K562 (cell line): ENCODE data around the gene KHSRP. TPM values are rescaled to one million over a fixed set of nuclear protein-coding genes. Genes with fewer than 3 reads are reported as not detected.

ENCODE experiments used
- ATF7 ChIP-seq: fragments of 450-650 bp; IDR thresholded peaks from 2 replicates; pipeline ENCODE4 v1.7.1; 2014; ENCODE audit warnings: mild to moderate bottlenecking, moderate library complexity
- CBX8 ChIP-seq: fragments of 200-600 bp; sonication (generic); IDR thresholded peaks from 2 replicates; pipeline ENCODE4 v1.6.1; 2012; ENCODE audit warnings: borderline replicate concordance, mixed run types, low read depth, mild to moderate bottlenecking, moderate library complexity, mixed read lengths, low read length, control low read depth, inconsistent platforms; ENCODE audit not compliant: poor library complexity, severe bottlenecking; ENCODE audit errors: extremely low read depth
- CEBPG ChIP-seq, 3 experiments: fragments of 200-800 bp in 1 of 3; sonication (Bioruptor generic) in 1 of 3; sonication (generic) in 1 of 3; formaldehyde crosslinking in 1 of 3; IDR thresholded peaks in 2 of 3; conservative IDR thresholded peaks in 1 of 3; 2 replicates each; pipeline versions ENCODE4 v1.6.1 to v1.8.0; 2016 to 2022; ENCODE audit warnings: missing compliant biosample characterization in 2 of 3, missing genetic modification characterization in 2 of 3, mild to moderate bottlenecking in 1 of 3, missing genetic modification reagents in 1 of 3
- CREB1 ChIP-seq, 2 experiments: sonication (generic) in 1 of 2; formaldehyde crosslinking in 1 of 2; IDR thresholded peaks; 2 replicates each; pipeline versions ENCODE4 v1.6.1 to v1.8.0; 2012 to 2022; ENCODE audit warnings: inconsistent platforms in 1 of 2, mild to moderate bottlenecking in 1 of 2, missing genetic modification reagents in 1 of 2, moderate library complexity in 1 of 2
- E2F5 ChIP-seq: sonication (generic); formaldehyde crosslinking; IDR thresholded peaks from 2 replicates; pipeline ENCODE4 v1.8.0; 2022; ENCODE audit warnings: mild to moderate bottlenecking, missing genetic modification reagents
- ETV6 ChIP-seq, 3 experiments: fragments of 150-350 bp in 1 of 3; sonication (generic) in 1 of 3; formaldehyde crosslinking in 1 of 3; IDR thresholded peaks; 2 replicates each; pipeline versions ENCODE4 v1.6.1 to v1.8.0; 2014 to 2022; ENCODE audit warnings: borderline replicate concordance in 2 of 3, low read depth in 2 of 3, antibody characterized with exemption in 1 of 3, low read length in 1 of 3, mild to moderate bottlenecking in 1 of 3, missing genetic modification reagents in 1 of 3
- JUN ChIP-seq, 2 experiments: sonication (generic) in 1 of 2; formaldehyde crosslinking in 1 of 2; IDR thresholded peaks; 2 replicates each; pipeline versions ENCODE4 v1.6.1 to v1.8.0; 2012 to 2022; ENCODE audit warnings: borderline replicate concordance in 2 of 2, mild to moderate bottlenecking in 2 of 2, improper control_type of control experiment in 1 of 2, low read depth in 1 of 2, low read length in 1 of 2, missing genetic modification reagents in 1 of 2
- NFATC3 ChIP-seq: fragments of 450-650 bp; IDR thresholded peaks from 2 replicates; pipeline ENCODE4 v1.6.1; 2017; ENCODE audit warnings: mild to moderate bottlenecking
- PHB2 ChIP-seq: fragments of 450-650 bp; IDR thresholded peaks from 2 replicates; pipeline ENCODE4 v1.6.1; 2017; ENCODE audit warnings: low read depth
- PHTF2 ChIP-seq: fragments of 250-450 bp; sonication (Bioruptor Pico); IDR thresholded peaks from 2 replicates; pipeline ENCODE4 v1.5.0; 2021; ENCODE audit warnings: mild to moderate bottlenecking
- RBM15 ChIP-seq: fragments of 200-400 bp; formaldehyde crosslinking; IDR thresholded peaks from 2 replicates; pipeline ENCODE4 v1.6.1; 2018; ENCODE audit warnings: mild to moderate bottlenecking, low read length, moderate library complexity; ENCODE audit not compliant: insufficient read depth
- RBM39 ChIP-seq: fragments of 200-400 bp; formaldehyde crosslinking; optimal IDR thresholded peaks from 2 replicates; pipeline ENCODE3; 2018; ENCODE audit warnings: low read depth, low read length
- RCOR1 ChIP-seq, 2 experiments: IDR thresholded peaks; 2 replicates each; pipeline ENCODE4 v1.6.1; 2012; ENCODE audit warnings: low read depth in 2 of 2, low read length in 2 of 2, borderline replicate concordance in 1 of 2, improper control_type of control experiment in 1 of 2
- SMAD2 ChIP-seq: fragments of 150-350 bp; IDR thresholded peaks from 2 replicates; pipeline ENCODE4 v1.6.1; 2014; ENCODE audit warnings: low read depth, mild to moderate bottlenecking, low read length
- SOX6 ChIP-seq: fragments of 450-650 bp; IDR thresholded peaks from 2 replicates; pipeline ENCODE4 v1.6.1; 2014; ENCODE audit warnings: mild to moderate bottlenecking
- SUPT5H ChIP-seq: fragments of 450-650 bp; IDR thresholded peaks from 2 replicates; pipeline ENCODE4 v1.6.1; 2016
- U2AF1 ChIP-seq: fragments of 200-400 bp; formaldehyde crosslinking; optimal IDR thresholded peaks from 2 replicates; pipeline ENCODE3; 2017; ENCODE audit warnings: mild to moderate bottlenecking, low read depth, low read length, moderate library complexity
- USF2 ChIP-seq: sonication (generic); formaldehyde crosslinking; IDR thresholded peaks from 2 replicates; pipeline ENCODE4 v1.5.0; 2020; ENCODE audit warnings: missing genetic modification reagents
- XRCC3 ChIP-seq: fragments of 450-650 bp; IDR thresholded peaks from 2 replicates; pipeline ENCODE4 v1.6.1; 2017; ENCODE audit warnings: mild to moderate bottlenecking, moderate library complexity
- ZBTB26 ChIP-seq: fragments of 450-650 bp; formaldehyde crosslinking; IDR thresholded peaks from 2 replicates; pipeline ENCODE4 v1.4.0; 2022; ENCODE audit warnings: missing genetic modification characterization
- ZC3H4 ChIP-seq: sonication (generic); formaldehyde crosslinking; IDR thresholded peaks from 2 replicates; pipeline ENCODE4 v1.9.0; 2021; ENCODE audit warnings: missing genetic modification reagents, borderline replicate concordance
- ZNF263 ChIP-seq: sonication (generic); formaldehyde crosslinking; IDR thresholded peaks from 2 replicates; pipeline ENCODE4 v1.8.0; 2022; ENCODE audit warnings: mild to moderate bottlenecking, missing genetic modification reagents, borderline replicate concordance
- ZNF324 ChIP-seq: fragments of 250-450 bp; sonication (Bioruptor Pico); IDR thresholded peaks from 2 replicates; pipeline ENCODE4 v1.4.0; 2020; ENCODE audit warnings: mild to moderate bottlenecking
- ZNF436 ChIP-seq: fragments of 250-450, 450-650 bp; sonication (Bioruptor Pico); formaldehyde crosslinking; IDR thresholded peaks from 2 replicates; pipeline ENCODE4 v1.7.0; 2020; ENCODE audit warnings: mild to moderate bottlenecking
- ZNF785 ChIP-seq: fragments of 250-450 bp; sonication (Bioruptor Pico); IDR thresholded peaks from 2 replicates; pipeline ENCODE4 v1.4.0; 2020; ENCODE audit warnings: mild to moderate bottlenecking
- polyA plus RNA-seq, 8 experiments: library from polyadenylated mRNA; depleted of rRNA in 4 of 8; stranded (reverse) in 5 of 8; unstranded in 3 of 8; fragments of >200 nt; fragmentation: Nextera tagmentation in 2 of 8; fragmentation: Illumina TruSeq in 1 of 8; extraction: Ambion mirVana in 2 of 8; extraction: Trizol in 1 of 8; gene quantifications; 2 replicates each; pipeline versions ENCODE4 v1.2.1 to v1.2.3, GENCODE V29; 2011 to 2014; ENCODE audit warnings: inconsistent platforms in 1 of 8, missing spikeins in 1 of 8
- total RNA-seq, 7 experiments: library from RNA; depleted of rRNA in 6 of 7; stranded (reverse); fragments of >200 nt in 6 of 7; fragmentation: Illumina TruSeq in 2 of 7; extraction: Trizol in 2 of 7; gene quantifications; 2 replicates each; pipeline versions ENCODE4 v1.2.1 to v1.2.3, GENCODE V29; 2011 to 2021; ENCODE audit warnings: low replicate concordance in 1 of 7

KHSRP gene
- total and polyA plus RNA-seq, 9 of the 15 experiments (the other 6 are each of a cell fraction or from before 2014, with no cell fraction given): 4.2 to 564 (median 139) TPM

- TF ChIP-seq ZNF263 (CRISPR knock-in tag): peak; percentile 99
- no peak for TF ChIP-seq XRCC3
- no peak for TF ChIP-seq ZNF785
- TF ChIP-seq E2F5 (CRISPR knock-in tag): no peak
- no peak for TF ChIP-seq ZNF436 (CRISPR knock-in tag)
- no peak for TF ChIP-seq PHTF2
- no peak for TF ChIP-seq USF2 (CRISPR knock-in tag)
- TF ChIP-seq RBM15: no peak
- TF ChIP-seq SUPT5H: peak; percentile 38
- peak; percentile 93; the same call in 1 of the 2 replicates for TF ChIP-seq ZBTB26
- no peak for TF ChIP-seq NFATC3
- no peak for TF ChIP-seq SOX6
- no peak for TF ChIP-seq CREB1 (IDR thresholded peaks at IDR 0.05)
- no peak for TF ChIP-seq CREB1 (CRISPR knock-in tag; IDR thresholded peaks at IDR 0.05)
- TF ChIP-seq ETV6 (IDR thresholded peaks at IDR 0.05; ENCODE audit: borderline replicate concordance in 1 of 2, low read depth in 2 of 2, low read length in 1 of 2): peak; percentile 78 to 85; a peak in 3 of 4 replicates
- TF ChIP-seq ETV6 (CRISPR knock-in tag; IDR thresholded peaks at IDR 0.05; ENCODE audit: borderline replicate concordance): no peak
- TF ChIP-seq JUN (IDR thresholded peaks at IDR 0.05; ENCODE audit: borderline replicate concordance, low read depth, low read length): no peak
- TF ChIP-seq JUN (CRISPR knock-in tag; IDR thresholded peaks at IDR 0.05; ENCODE audit: borderline replicate concordance): no peak
- no peak for TF ChIP-seq RCOR1 (IDR thresholded peaks at IDR 0.05; ENCODE audit: borderline replicate concordance in 1 of 2, low read depth in 2 of 2, low read length in 2 of 2)
- no peak for TF ChIP-seq PHB2
- TF ChIP-seq ATF7: no peak
- TF ChIP-seq SMAD2: no peak
- no peak for TF ChIP-seq ZC3H4
- TF ChIP-seq U2AF1: no peak
- no peak for TF ChIP-seq CEBPG (CRISPR knock-in tag; IDR thresholded peaks at IDR 0.05)
- no peak for TF ChIP-seq CEBPG (tag; conservative IDR thresholded peaks at IDR 0.05 in 1 of 2, IDR thresholded peaks at IDR 0.05 in 1 of 2)
- TF ChIP-seq ZNF324 (CRISPR knock-in tag): no peak
- TF ChIP-seq CBX8: no peak
- TF ChIP-seq RBM39: peak; percentile 81
Observed at GRCh38 chr19:6429419-6430221, 5.0 kb upstream of the KHSRP start (continued).
